Measurements from ENCODE around the gene SORCS2. TPM values are rescaled to one million over a fixed set of nuclear protein-coding genes. Genes with fewer than 3 reads are reported as not detected.
"Not testable (repeated sequence)": the region's sequence is repeated elsewhere in the genome, so short reads cannot be mapped to it uniquely, and the experiment has no call there.

Gene SORCS2
- total RNA-seq, 1 experiment from 2014 or later = 0.15 TPM

DNA sequence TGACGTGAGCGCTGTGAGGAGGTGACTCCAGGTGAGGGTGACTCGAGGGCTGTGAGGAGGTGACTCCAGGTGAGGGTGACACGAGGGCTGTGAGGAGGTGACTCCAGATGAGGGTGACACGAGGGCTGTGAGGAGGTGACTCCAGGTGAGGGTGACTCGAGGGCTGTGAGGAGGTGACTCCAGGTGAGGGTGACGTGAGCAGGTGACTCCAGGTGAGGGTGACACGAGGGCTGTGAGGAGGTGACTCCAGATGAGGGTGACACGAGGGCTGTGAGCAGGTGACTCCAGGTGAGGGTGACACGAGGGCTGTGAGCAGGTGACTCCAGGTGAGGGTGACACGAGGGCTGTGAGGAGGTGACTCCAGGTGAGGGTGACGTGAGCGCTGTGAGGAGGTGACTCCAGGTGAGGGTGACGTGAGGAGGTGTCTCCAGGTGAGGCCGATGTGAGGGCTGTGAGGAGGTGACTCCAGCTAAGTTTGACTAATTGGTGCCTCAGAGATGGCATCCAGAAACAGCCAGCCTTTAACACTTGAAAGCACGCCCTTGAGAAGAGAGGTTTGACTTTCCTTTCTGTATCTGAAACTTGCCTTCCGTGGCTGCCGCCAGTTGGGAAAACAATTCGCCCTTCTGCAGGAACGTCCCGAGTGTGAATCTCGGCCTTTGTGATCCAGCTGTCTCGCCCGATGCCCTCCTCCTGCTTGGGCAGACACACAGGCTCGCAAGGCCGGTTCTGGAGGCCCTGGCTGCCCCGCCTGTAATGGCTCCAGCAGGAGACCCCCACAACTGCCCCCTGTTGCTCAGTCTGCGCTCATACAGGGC, 27.1 kb upstream of the SORCS2 start:
- H3K9me3 ChIP-seq (ENCODE audit: control insufficient read depth, insufficient read depth, low read depth, low read length); BruUV-seq (replicated peaks); ATAC-seq; H3K4me3 ChIP-seq (ENCODE audit: low read depth in 2 of 2, low read length in 2 of 2); in situ Hi-C loops (cut with HindIII; ENCODE audit: low pct_unique_long_range_greater_than_20kb, low sequenced_read_pairs); intact Hi-C loops (cut with micrococcal nuclease; ENCODE audit: unreplicated experiment); H3K27ac ChIP-seq (ENCODE audit: low read length); DNase-seq (ENCODE audit: low read depth, low spot score); H3K36me3 ChIP-seq (ENCODE audit: control insufficient read depth, insufficient read depth, low read length); H3K4me1 ChIP-seq (ENCODE audit: control insufficient read depth, insufficient read depth, low read length); POLR2A ChIA-PET; H3K27me3 ChIP-seq (ENCODE audit: control insufficient read depth, insufficient read depth, low read length): not testable (repeated sequence)
- CTCF ChIA-PET = interaction anchor here (0.6 kb wide), 1 partner anchor 525 kb away, joined by 3 read pairs; no protein-coding TSS in a partner anchor

DNA sequence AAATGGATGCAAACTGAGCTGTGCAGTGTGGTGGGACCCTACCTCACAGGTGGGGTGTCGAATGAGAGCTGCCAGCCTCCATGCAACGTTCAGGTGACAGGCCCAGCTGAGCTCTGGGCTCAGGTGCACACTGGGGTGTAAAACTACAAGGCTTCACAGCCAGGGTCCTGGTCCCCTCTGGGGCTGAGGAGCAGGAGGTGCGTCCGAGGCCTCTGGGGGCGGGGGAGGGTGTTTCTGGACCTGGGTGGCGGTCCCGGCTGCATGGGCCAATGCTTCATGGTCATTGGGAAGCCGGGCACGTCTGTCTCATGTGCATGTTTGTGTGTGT, 26.5 kb upstream of the SORCS2 start:
- CTCF ChIA-PET = interaction anchor here (0.6 kb wide), 1 partner anchor 526 kb away, joined by 3 read pairs; no protein-coding TSS in a partner anchor

More for the DNA sequence above, 26.5 kb upstream of the SORCS2 start:
- POLR2A ChIA-PET = no interaction called here
- Histone ChIP-seq H3K36me3 (ENCODE audit: control insufficient read depth, insufficient read depth, low read length) (no peaks in the 10 kb centered on the region), H3K27ac (ENCODE audit: low read length) (no peak overlapping the region), H3K4me1 (ENCODE audit: control insufficient read depth, insufficient read depth, low read length) (no peaks in the 10 kb centered on the region), H3K9me3 (ENCODE audit: control insufficient read depth, insufficient read depth, low read depth, low read length) (no peaks in the 10 kb centered on the region), H3K27me3 (ENCODE audit: control insufficient read depth, insufficient read depth, low read length) (no peaks in the 10 kb centered on the region), H3K4me3 (ENCODE audit: low read depth in 2 of 2, low read length in 2 of 2) (no peak overlapping the region)
- no peak for TF ChIP-seq SIN3A (IDR thresholded peaks at IDR 0.05; ENCODE audit: borderline replicate concordance, insufficient read depth, low read depth, low read length)
- TF ChIP-seq TCF7L2 (IDR thresholded peaks at IDR 0.05; ENCODE audit: low read depth, low read length) = no peak
- TF ChIP-seq, protein P1, sequence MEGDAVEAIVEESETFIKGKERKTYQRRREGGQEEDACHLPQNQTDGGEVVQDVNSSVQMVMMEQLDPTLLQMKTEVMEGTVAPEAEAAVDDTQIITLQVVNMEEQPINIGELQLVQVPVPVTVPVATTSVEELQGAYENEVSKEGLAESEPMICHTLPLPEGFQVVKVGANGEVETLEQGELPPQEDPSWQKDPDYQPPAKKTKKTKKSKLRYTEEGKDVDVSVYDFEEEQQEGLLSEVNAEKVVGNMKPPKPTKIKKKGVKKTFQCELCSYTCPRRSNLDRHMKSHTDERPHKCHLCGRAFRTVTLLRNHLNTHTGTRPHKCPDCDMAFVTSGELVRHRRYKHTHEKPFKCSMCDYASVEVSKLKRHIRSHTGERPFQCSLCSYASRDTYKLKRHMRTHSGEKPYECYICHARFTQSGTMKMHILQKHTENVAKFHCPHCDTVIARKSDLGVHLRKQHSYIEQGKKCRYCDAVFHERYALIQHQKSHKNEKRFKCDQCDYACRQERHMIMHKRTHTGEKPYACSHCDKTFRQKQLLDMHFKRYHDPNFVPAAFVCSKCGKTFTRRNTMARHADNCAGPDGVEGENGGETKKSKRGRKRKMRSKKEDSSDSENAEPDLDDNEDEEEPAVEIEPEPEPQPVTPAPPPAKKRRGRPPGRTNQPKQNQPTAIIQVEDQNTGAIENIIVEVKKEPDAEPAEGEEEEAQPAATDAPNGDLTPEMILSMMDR (IDR thresholded peaks at IDR 0.05) = no peak
- no peak for TF ChIP-seq POLR2AphosphoS5 (IDR thresholded peaks at IDR 0.05; ENCODE audit: low read depth, low read length)
- TF ChIP-seq, protein P2, sequence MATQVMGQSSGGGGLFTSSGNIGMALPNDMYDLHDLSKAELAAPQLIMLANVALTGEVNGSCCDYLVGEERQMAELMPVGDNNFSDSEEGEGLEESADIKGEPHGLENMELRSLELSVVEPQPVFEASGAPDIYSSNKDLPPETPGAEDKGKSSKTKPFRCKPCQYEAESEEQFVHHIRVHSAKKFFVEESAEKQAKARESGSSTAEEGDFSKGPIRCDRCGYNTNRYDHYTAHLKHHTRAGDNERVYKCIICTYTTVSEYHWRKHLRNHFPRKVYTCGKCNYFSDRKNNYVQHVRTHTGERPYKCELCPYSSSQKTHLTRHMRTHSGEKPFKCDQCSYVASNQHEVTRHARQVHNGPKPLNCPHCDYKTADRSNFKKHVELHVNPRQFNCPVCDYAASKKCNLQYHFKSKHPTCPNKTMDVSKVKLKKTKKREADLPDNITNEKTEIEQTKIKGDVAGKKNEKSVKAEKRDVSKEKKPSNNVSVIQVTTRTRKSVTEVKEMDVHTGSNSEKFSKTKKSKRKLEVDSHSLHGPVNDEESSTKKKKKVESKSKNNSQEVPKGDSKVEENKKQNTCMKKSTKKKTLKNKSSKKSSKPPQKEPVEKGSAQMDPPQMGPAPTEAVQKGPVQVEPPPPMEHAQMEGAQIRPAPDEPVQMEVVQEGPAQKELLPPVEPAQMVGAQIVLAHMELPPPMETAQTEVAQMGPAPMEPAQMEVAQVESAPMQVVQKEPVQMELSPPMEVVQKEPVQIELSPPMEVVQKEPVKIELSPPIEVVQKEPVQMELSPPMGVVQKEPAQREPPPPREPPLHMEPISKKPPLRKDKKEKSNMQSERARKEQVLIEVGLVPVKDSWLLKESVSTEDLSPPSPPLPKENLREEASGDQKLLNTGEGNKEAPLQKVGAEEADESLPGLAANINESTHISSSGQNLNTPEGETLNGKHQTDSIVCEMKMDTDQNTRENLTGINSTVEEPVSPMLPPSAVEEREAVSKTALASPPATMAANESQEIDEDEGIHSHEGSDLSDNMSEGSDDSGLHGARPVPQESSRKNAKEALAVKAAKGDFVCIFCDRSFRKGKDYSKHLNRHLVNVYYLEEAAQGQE (IDR thresholded peaks at IDR 0.05; ENCODE audit: insufficient read depth in 1 of 2, low read depth in 2 of 2, low read length in 1 of 2) = no peak
- in situ Hi-C loops (cut with HindIII; ENCODE audit: low pct_unique_long_range_greater_than_20kb, low sequenced_read_pairs) = no loop called here
- DNase-seq (ENCODE audit: low read depth, low spot score) (no peak), ATAC-seq (no peak)
- intact Hi-C loops (cut with micrococcal nuclease; ENCODE audit: unreplicated experiment) = no loop called here
- no TSS peak for BruUV-seq (replicated peaks)

All from Panc1 (cell line).